ENCODE measurements around the gene C5orf47. TPM values are rescaled to one million over a fixed set of nuclear protein-coding genes. Genes with fewer than 3 reads are reported as not detected.

Gene C5orf47
- total RNA-seq, 2 donors from 2014 or later: 0.54 TPM; not detected in 1

DNA sequence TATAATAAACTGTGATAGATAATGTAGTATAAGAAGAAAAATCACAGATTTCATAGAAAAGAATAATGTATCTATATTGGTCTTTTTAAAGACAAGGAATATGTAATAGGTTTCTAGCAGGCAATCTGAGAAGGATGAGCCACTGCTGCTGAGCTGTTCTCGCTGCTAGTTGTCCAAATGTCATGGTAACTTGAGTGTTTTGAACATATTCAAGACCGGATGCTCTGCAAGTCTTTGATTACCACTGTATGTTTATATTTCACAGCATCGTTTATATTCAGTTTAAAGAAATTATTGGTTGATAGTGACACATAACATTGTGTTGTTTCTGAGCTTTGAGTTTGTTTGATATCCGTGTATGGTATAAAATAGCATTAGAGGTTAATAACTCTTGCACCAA lies 9.6 kb downstream of the C5orf47 start:
- Histone ChIP-seq H3K9me3 (no peaks in the 10 kb centered on the region), H3K4me1 (ENCODE audit: control insufficient read depth in 1 of 2, low read depth in 2 of 2) (no peaks in the 10 kb centered on the region), H3K4me3 (no peak overlapping the region), H3K36me3 (no peaks in the 10 kb centered on the region), H3K27me3 (replicated peaks; ENCODE audit: insufficient read depth) (no peaks in the 10 kb centered on the region), H3K27ac (no peak overlapping the region)
- TF ChIP-seq, protein P1, sequence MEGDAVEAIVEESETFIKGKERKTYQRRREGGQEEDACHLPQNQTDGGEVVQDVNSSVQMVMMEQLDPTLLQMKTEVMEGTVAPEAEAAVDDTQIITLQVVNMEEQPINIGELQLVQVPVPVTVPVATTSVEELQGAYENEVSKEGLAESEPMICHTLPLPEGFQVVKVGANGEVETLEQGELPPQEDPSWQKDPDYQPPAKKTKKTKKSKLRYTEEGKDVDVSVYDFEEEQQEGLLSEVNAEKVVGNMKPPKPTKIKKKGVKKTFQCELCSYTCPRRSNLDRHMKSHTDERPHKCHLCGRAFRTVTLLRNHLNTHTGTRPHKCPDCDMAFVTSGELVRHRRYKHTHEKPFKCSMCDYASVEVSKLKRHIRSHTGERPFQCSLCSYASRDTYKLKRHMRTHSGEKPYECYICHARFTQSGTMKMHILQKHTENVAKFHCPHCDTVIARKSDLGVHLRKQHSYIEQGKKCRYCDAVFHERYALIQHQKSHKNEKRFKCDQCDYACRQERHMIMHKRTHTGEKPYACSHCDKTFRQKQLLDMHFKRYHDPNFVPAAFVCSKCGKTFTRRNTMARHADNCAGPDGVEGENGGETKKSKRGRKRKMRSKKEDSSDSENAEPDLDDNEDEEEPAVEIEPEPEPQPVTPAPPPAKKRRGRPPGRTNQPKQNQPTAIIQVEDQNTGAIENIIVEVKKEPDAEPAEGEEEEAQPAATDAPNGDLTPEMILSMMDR (IDR thresholded peaks at IDR 0.05): no peak
- no peak for DNase-seq (ENCODE audit: low spot score)
- ATAC-seq (ENCODE audit: insufficient number of reproducible peaks, low FRiP score, low read depth): no peak

DNA sequence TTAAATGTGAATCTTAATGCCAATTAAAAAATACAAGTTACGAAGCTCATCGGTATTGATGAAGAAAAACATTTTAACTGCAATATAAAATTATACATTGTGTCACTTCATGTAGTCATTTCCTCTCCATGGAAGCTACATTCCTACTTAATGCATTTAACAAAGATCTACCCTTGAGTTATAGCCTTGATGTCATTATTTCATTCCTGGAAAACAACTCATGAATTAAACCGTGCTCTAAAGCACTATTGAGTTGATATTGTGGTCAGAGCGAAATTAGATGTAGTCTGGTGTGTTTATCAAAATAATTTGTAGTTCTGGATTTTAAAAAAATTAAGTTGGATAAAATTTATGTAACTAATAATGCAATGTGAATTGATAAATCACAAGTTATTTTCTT lies 11.1 kb downstream of the C5orf47 start:
- ATAC-seq (ENCODE audit: insufficient number of reproducible peaks, low FRiP score, low read depth): no peak

DNA sequence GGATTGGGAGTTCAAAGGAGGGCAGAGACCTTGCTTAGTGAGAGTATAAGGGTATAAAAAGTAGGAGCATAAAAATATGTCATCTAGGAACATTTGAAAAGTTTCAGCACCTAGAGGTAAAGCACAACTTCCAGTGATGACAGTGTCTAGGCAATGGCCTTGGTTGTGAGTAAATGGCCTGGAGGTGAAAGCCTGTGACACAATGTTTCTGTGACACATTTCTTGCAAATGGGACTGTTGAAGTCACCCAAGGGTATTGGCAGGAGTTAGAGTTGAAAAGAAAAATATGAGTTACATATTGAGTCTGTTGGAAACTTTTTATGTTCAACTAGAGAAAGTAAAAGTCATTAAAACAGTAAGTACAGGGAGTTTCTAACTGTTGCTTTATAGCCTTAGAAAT lies 14.8 kb downstream of the C5orf47 start:
- Histone ChIP-seq H3K4me1 (ENCODE audit: control insufficient read depth in 1 of 2, low read depth in 2 of 2) (no peaks in the 10 kb centered on the region), H3K36me3 (no peaks in the 10 kb centered on the region), H3K27ac (no peak overlapping the region), H3K9me3 (no peaks in the 10 kb centered on the region), H3K4me3 (no peak overlapping the region), H3K27me3 (replicated peaks; ENCODE audit: insufficient read depth) (no peaks in the 10 kb centered on the region)
- no peak for ATAC-seq (ENCODE audit: insufficient number of reproducible peaks, low FRiP score, low read depth)
- TF ChIP-seq, protein P1 (IDR thresholded peaks at IDR 0.05): no peak
- no peak for DNase-seq (ENCODE audit: low spot score)

More for the DNA sequence above, 11.1 kb downstream of the C5orf47 start:
- Histone ChIP-seq H3K4me1 (ENCODE audit: control insufficient read depth in 1 of 2, low read depth in 2 of 2) (no peaks in the 10 kb centered on the region), H3K27me3 (replicated peaks; ENCODE audit: insufficient read depth) (no peaks in the 10 kb centered on the region), H3K36me3 (no peaks in the 10 kb centered on the region), H3K27ac (no peak overlapping the region), H3K9me3 (no peaks in the 10 kb centered on the region), H3K4me3 (no peak overlapping the region)
- no peak for DNase-seq (ENCODE audit: low spot score)
- TF ChIP-seq, protein P1 (IDR thresholded peaks at IDR 0.05): no peak

DNA sequence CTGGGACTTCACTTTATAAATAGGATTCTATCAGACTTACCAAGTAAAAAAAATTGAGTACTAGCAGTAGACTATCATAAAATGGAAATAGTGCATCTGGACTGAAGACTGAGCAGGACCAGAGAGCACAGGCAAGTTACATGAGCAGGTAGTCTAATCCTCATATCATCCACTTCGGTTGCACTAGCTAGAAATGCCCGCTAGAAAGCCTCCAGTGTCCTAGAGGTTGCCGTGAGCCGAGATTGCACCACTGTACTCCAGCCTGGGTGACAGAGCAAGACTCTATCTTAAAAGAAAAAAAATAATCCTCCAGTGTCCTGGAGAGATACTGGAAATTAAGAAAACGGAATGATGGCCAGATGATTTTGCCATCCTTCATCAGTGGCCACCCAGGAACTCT lies 20.0 kb downstream of the C5orf47 start:
- Histone ChIP-seq H3K4me1 (ENCODE audit: control insufficient read depth in 1 of 2, low read depth in 2 of 2) (no peaks in the 10 kb centered on the region), H3K4me3 (no peak overlapping the region), H3K27ac (no peak overlapping the region), H3K9me3 (no peaks in the 10 kb centered on the region), H3K27me3 (replicated peaks; ENCODE audit: insufficient read depth) (no peaks in the 10 kb centered on the region), H3K36me3 (no peaks in the 10 kb centered on the region)
- DNase-seq (ENCODE audit: low spot score): no peak
- no peak for ATAC-seq (ENCODE audit: insufficient number of reproducible peaks, low FRiP score, low read depth)
- TF ChIP-seq, protein P1 (IDR thresholded peaks at IDR 0.05): no peak

DNA sequence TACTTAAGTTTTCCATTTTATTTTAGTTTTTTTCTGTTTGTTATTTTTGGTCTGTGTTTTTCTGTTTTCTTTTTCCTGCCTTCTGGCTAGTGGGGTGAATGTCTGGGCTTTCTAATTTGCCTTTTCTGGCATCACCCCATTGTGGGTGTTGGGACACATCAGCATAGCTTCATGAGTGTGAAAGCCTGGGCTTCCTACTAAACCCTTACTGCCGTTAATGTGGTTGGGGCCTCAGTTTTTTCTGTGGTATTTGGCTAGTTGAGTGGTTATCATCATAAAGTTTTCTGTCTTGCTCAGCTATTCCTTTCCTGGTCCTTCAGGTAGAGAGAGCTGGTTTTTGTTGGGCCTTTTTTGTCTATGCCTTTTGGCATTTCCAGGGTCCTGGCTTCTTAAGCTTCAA lies 21.4 kb downstream of the C5orf47 start:
- H3K27me3 ChIP-seq (replicated peaks; ENCODE audit: insufficient read depth): no peaks in the 10 kb centered on the region
- TF ChIP-seq, protein P1 (IDR thresholded peaks at IDR 0.05): no peak
- no peaks in the 10 kb centered on the region for H3K4me1 ChIP-seq (ENCODE audit: control insufficient read depth in 1 of 2, low read depth in 2 of 2)
- ATAC-seq (ENCODE audit: insufficient number of reproducible peaks, low FRiP score, low read depth) (no peak), DNase-seq (ENCODE audit: low spot score) (no peak)
- H3K4me3 ChIP-seq: no peak overlapping the region
- H3K27ac ChIP-seq: no peak overlapping the region
- no peaks in the 10 kb centered on the region for H3K9me3 ChIP-seq
- no peaks in the 10 kb centered on the region for H3K36me3 ChIP-seq
